Measurements from ENCODE around the gene HCN3. TPM values are rescaled to one million over a fixed set of nuclear protein-coding genes. Genes with fewer than 3 reads are reported as not detected.

The HCN3 gene
- total RNA-seq, 1 donor from 2014 or later, result 4.1 TPM

- Mint-ChIP-seq H3K9me3 (ENCODE audit: unreplicated experiment) (no peaks in the 10 kb centered on the region), H3K4me3 (ENCODE audit: unreplicated experiment) (no peak overlapping the region), H3K27ac (ENCODE audit: unreplicated experiment) (no peak overlapping the region)
Measured at GRCh38 chr1:155300024-155300423, 22.8 kb downstream of the HCN3 start.

DNA sequence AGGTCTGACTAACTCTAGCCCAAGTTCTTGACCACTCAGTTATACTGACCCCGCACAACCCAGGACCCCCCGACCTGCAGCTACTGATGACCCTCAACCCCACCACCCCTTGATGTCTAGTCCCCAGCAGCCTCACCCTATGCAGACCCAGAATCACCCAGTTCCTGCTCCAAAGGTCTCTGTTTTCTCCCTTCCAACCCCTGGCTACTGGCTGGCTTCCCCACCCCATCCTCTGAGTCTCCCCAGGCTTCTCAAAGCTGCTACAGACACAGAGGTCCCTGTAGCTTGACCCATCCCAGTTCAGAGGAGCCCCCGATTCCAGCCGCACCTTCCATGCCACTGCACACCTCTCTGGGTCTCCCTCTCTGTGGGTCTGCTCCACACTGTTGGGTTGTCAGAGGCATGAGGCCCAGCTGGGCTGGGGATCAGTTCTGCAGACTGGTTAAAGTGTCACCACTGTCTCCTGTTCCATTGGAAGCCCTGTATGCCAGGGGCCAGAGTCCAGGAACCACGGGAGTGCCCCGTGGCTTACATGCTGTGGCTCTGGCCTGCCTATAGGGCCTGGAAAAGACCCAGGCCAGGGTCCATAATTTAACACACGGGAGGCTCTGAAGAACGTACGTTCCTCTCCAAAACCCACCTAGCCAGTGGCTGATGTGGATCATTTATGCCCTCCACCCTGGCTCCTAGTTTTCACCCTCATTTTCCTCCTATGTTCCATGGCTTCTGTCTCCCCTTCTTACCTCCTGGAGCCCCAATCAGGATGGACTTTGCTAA is 23.5 kb downstream of the HCN3 start:
- no peaks in the 10 kb centered on the region for H3K36me3 Mint-ChIP-seq (ENCODE audit: unreplicated experiment)
- no peak overlapping the region for H3K4me3 Mint-ChIP-seq (ENCODE audit: unreplicated experiment)

More at GRCh38 chr1:155300024-155300423, 22.8 kb downstream of the HCN3 start:
- no peak for DNase-seq (ENCODE audit: extremely low spot score, unreplicated experiment)
- no peak for TF ChIP-seq CTCF (IDR thresholded peaks at IDR 0.05)
- Mint-ChIP-seq H3K27me3 (ENCODE audit: unreplicated experiment) (peaks cover 16% of the 10 kb centered on the region), H3K36me3 (ENCODE audit: unreplicated experiment) (no peaks in the 10 kb centered on the region), H3K4me1 (ENCODE audit: unreplicated experiment) (no peaks in the 10 kb centered on the region)

DNA sequence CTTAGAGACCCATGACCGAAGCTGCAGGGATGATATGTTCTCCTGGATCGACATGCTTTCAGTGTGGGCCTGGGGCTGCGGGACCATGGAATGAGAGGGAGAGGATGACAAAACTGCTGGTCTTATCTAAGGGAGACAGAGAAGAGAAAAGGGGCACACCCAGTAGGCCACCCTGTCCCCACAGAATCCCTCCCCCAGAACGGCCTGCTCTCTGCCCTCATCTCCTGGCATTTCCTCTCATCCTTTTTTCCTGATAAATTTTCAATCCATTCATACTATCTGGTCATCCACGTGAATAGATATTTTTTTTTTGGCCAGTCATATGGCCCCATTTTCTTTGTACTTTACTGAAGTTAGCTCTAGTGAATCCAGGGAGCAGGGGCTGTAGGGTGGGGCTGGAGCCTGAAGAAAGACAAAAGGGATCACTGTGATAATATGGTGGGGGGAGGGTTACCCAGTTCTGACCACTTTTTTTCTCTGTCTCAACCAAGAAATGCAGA is 24.1 kb downstream of the HCN3 start, which contains the start of gene PKLR:
Gene PKLR, minus strand, starts transcription at position 97 of the 500 bp plus-strand sequence. Its CDS starts 43 bp downstream, at position 54.
- H3K27ac Mint-ChIP-seq (ENCODE audit: unreplicated experiment), result no peak within 1 kb of the TSS
- H3K4me1 Mint-ChIP-seq (ENCODE audit: unreplicated experiment), result peaks cover 6% of the 10 kb centered on the region
- no peak within 1 kb of the TSS for H3K4me3 Mint-ChIP-seq (ENCODE audit: unreplicated experiment)
- no peaks in the 10 kb centered on the region for H3K9me3 Mint-ChIP-seq (ENCODE audit: unreplicated experiment)
- no peaks in the 10 kb centered on the region for H3K36me3 Mint-ChIP-seq (ENCODE audit: unreplicated experiment)
- peaks cover 13% of the 10 kb centered on the region for H3K27me3 Mint-ChIP-seq (ENCODE audit: unreplicated experiment)
- DNase-seq (ENCODE audit: extremely low spot score, unreplicated experiment), result no peak
- no peak for TF ChIP-seq CTCF (IDR thresholded peaks at IDR 0.05)

More for the DNA sequence above, 23.5 kb downstream of the HCN3 start:
- Mint-ChIP-seq H3K9me3 (ENCODE audit: unreplicated experiment) (no peaks in the 10 kb centered on the region), H3K27ac (ENCODE audit: unreplicated experiment) (no peak overlapping the region), H3K27me3 (ENCODE audit: unreplicated experiment) (peaks cover 16% of the 10 kb centered on the region), H3K4me1 (ENCODE audit: unreplicated experiment) (peaks cover 2% of the 10 kb centered on the region)
- TF ChIP-seq CTCF (IDR thresholded peaks at IDR 0.05), result no peak
- no peak for DNase-seq (ENCODE audit: extremely low spot score, unreplicated experiment)

GRCh38 chr1:155304558-155305063 is 27.3 kb downstream of the HCN3 start:
- H3K9me3 Mint-ChIP-seq (ENCODE audit: unreplicated experiment), result no peaks in the 10 kb centered on the region
- no peak overlapping the region for H3K4me3 Mint-ChIP-seq (ENCODE audit: unreplicated experiment)
- peaks cover 12% of the 10 kb centered on the region for H3K4me1 Mint-ChIP-seq (ENCODE audit: unreplicated experiment)
- no peak for TF ChIP-seq CTCF (IDR thresholded peaks at IDR 0.05)
- no peak for DNase-seq (ENCODE audit: extremely low spot score, unreplicated experiment)
- no peaks in the 10 kb centered on the region for H3K27me3 Mint-ChIP-seq (ENCODE audit: unreplicated experiment)
- H3K27ac Mint-ChIP-seq (ENCODE audit: unreplicated experiment), result no peak overlapping the region
- H3K36me3 Mint-ChIP-seq (ENCODE audit: unreplicated experiment), result no peaks in the 10 kb centered on the region

- Mint-ChIP-seq H3K36me3 (ENCODE audit: unreplicated experiment) (no peaks in the 10 kb centered on the region), H3K27ac (ENCODE audit: unreplicated experiment) (no peak overlapping the region), H3K27me3 (ENCODE audit: unreplicated experiment) (no peaks in the 10 kb centered on the region), H3K9me3 (ENCODE audit: unreplicated experiment) (no peaks in the 10 kb centered on the region), H3K4me1 (ENCODE audit: unreplicated experiment) (peaks cover 23% of the 10 kb centered on the region), H3K4me3 (ENCODE audit: unreplicated experiment) (no peak overlapping the region)
- no peak for TF ChIP-seq CTCF (IDR thresholded peaks at IDR 0.05)
- DNase-seq (ENCODE audit: extremely low spot score, unreplicated experiment), result no peak
Measured at GRCh38 chr1:155305881-155306391, 28.7 kb downstream of the HCN3 start.
